ENCODE data around the gene NINJ1.

Gene NINJ1

DNA sequence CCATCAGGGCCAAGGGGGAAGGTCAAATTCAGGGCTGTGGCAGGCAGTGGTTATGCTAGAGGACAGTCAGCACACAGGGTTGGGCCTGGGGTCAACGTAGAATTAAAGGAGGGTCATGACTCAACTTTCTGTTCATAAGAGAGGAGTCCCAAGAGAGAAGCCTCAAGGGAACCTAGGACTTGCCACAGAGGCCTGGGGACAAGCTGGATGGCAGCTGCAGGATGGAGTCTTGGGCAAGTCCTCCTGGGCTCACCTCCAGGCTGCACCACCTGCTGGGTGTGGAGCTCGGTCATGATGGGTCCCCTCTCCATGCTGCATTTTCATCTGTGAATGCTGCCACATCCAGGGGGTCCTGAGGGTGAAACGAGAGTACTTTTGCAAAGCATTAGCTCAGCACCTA, 40.9 kb upstream of the NINJ1 start:
- Histone ChIP-seq H2BK12ac (ENCODE audit: low read length in 2 of 2) (no peak overlapping the region), H3K14ac (ENCODE audit: low read length in 2 of 2) (no peak overlapping the region), H3K27me3 (ENCODE audit: control insufficient read depth in 1 of 2, insufficient read depth in 1 of 2, low read length in 2 of 2) (peaks cover 40 to 45% of the 10 kb centered on the region in 2 experiments), H3K4me2 (ENCODE audit: low read length, poor library complexity, severe bottlenecking) (no peak overlapping the region), H3K9ac (ENCODE audit: low read length) (no peak overlapping the region), H3K79me1 (replicated peaks; ENCODE audit: low read length, poor library complexity, severe bottlenecking) (no peaks in the 10 kb centered on the region), H2BK15ac (ENCODE audit: low read depth, poor library complexity, severe bottlenecking) (no peak overlapping the region), H4K8ac (ENCODE audit: low read length) (no peak overlapping the region), H3K4ac (ENCODE audit: low read depth in 1 of 2, low read length in 2 of 2) (no peak overlapping the region), H2AFZ (ENCODE audit: low read depth, low read length) (no peak overlapping the region), H2BK5ac (ENCODE audit: low read depth, low read length, poor library complexity, severe bottlenecking) (no peak overlapping the region), H3K23ac (ENCODE audit: low read length in 2 of 2) (no peak overlapping the region), H3K27ac (ENCODE audit: low read length, poor library complexity, severe bottlenecking) (no peak overlapping the region), H3K4me1 (ENCODE audit: control insufficient read depth, insufficient read depth, low read depth, low read length) (no peaks in the 10 kb centered on the region), H3K4me3 (ENCODE audit: insufficient read depth in 1 of 2, low read depth in 1 of 2, low read length in 2 of 2) (no peak overlapping the region), H2BK120ac (ENCODE audit: low read depth, low read length) (no peak overlapping the region), H4K91ac (ENCODE audit: low read length) (no peak overlapping the region), H3K36me3 (ENCODE audit: control insufficient read depth in 1 of 2, insufficient read depth in 2 of 2, low read depth in 1 of 2, low read length in 2 of 2) (no peaks in the 10 kb centered on the region), H3K9me3 (ENCODE audit: control insufficient read depth, low read length) (no peaks in the 10 kb centered on the region), H2AK5ac (ENCODE audit: low read length, severe bottlenecking) (no peak overlapping the region), H3K18ac (ENCODE audit: low read depth in 1 of 2, low read length in 2 of 2) (no peak overlapping the region)
- 78% methylated on average over 3 of the region's 3 CpGs for WGBS
- no peak for DNase-seq

DNA sequence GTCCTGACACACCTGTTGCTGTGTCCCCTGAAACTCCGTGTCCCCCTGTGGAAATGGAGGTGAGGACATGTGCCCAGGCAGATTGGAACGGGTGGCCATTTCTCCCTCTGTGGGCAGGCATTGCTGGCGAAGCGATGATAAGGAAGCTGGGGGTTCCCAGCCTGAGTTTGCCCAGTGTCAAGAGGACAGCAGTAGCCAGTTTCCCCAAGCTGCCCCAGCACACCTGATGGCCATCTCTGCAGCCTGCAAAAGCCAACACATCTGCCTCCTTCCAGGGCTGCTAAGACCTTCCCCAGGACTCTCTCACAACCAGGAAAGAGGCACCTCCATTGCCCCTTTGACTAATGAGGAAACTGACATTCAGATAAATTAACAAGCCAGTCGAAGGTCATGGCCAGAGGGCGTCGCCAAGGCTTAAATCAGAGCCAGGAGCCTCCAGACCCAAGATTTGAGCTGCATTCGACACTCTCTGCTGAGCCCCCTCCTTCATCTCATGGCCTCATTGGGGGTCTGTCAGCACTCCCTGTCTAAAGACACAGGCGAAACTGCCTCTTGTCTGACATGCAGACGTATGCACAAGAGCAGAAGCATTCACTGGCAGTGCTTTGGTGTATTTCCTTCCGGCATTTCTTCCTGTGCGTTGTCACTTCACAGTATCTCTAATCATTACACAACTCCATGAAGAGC, 39.5 kb upstream of the NINJ1 start:
- Histone ChIP-seq H3K9ac (ENCODE audit: low read length) (no peak overlapping the region), H2BK5ac (ENCODE audit: low read depth, low read length, poor library complexity, severe bottlenecking) (no peak overlapping the region), H2BK120ac (ENCODE audit: low read depth, low read length) (no peak overlapping the region), H2AK5ac (ENCODE audit: low read length, severe bottlenecking) (no peak overlapping the region), H2BK15ac (ENCODE audit: low read depth, poor library complexity, severe bottlenecking) (no peak overlapping the region), H4K8ac (ENCODE audit: low read length) (no peak overlapping the region), H3K79me1 (replicated peaks; ENCODE audit: low read length, poor library complexity, severe bottlenecking) (no peaks in the 10 kb centered on the region), H3K23ac (ENCODE audit: low read length in 2 of 2) (no peak overlapping the region), H3K36me3 (ENCODE audit: control insufficient read depth in 1 of 2, insufficient read depth in 2 of 2, low read depth in 1 of 2, low read length in 2 of 2) (no peaks in the 10 kb centered on the region), H3K18ac (ENCODE audit: low read depth in 1 of 2, low read length in 2 of 2) (no peak overlapping the region), H3K14ac (ENCODE audit: low read length in 2 of 2) (no peak overlapping the region), H2BK12ac (ENCODE audit: low read length in 2 of 2) (no peak overlapping the region), H2AFZ (ENCODE audit: low read depth, low read length) (no peak overlapping the region), H3K27ac (ENCODE audit: low read length, poor library complexity, severe bottlenecking) (no peak overlapping the region), H3K4me3 (ENCODE audit: insufficient read depth in 1 of 2, low read depth in 1 of 2, low read length in 2 of 2) (no peak overlapping the region), H3K27me3 (ENCODE audit: control insufficient read depth in 1 of 2, insufficient read depth in 1 of 2, low read length in 2 of 2) (peaks cover 42 to 46% of the 10 kb centered on the region in 2 experiments), H3K4me2 (ENCODE audit: low read length, poor library complexity, severe bottlenecking) (no peak overlapping the region), H3K4me1 (ENCODE audit: control insufficient read depth, insufficient read depth, low read depth, low read length) (no peaks in the 10 kb centered on the region), H3K9me3 (ENCODE audit: control insufficient read depth, low read length) (no peaks in the 10 kb centered on the region), H3K4ac (ENCODE audit: low read depth in 1 of 2, low read length in 2 of 2) (no peak overlapping the region), H4K91ac (ENCODE audit: low read length) (no peak overlapping the region)
- WGBS, result 72% methylated on average over 12 of the region's 12 CpGs
- no peak for DNase-seq

DNA sequence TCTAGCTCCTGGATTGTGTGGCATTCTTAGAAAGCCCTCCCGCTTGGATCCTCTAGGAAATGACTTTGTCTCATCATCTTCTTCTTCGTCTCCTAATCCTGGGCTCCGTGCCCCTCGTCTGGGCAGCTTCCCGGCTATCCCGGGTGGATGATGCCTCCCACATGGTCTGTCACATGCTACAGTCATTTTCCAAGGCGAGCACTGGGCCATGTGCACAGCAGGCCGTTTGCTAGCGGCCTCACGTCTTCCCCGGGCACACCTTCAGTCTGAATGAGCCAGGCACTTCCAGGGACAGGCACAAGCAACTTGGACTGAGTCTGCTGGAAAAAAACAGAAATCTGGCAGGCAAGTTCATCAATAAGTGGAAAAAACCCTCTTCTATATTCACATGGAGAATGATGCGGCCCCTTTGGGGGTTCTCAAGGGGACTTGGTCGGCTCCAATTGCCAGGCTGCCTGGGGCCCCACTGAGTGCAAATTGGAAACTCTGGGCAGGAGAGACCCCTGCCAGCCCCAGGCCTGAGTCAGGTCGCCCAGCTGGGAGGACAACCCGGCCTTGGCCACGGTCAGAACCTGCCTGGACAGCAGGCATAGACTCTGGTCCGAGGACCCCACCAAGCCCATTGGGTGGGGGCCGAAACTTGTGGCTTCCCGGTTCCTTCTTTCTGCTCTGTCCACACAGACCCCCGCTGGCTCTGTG, 38.8 kb upstream of the NINJ1 start:
- Histone ChIP-seq H3K23ac (ENCODE audit: low read length in 2 of 2) (no peak overlapping the region), H2BK5ac (ENCODE audit: low read depth, low read length, poor library complexity, severe bottlenecking) (no peak overlapping the region), H3K4me3 (ENCODE audit: insufficient read depth in 1 of 2, low read depth in 1 of 2, low read length in 2 of 2) (no peak overlapping the region), H3K14ac (ENCODE audit: low read length in 2 of 2) (no peak overlapping the region), H3K9ac (ENCODE audit: low read length) (no peak overlapping the region), H3K4ac (ENCODE audit: low read depth in 1 of 2, low read length in 2 of 2) (no peak overlapping the region), H4K8ac (ENCODE audit: low read length) (no peak overlapping the region), H3K27ac (ENCODE audit: low read length, poor library complexity, severe bottlenecking) (no peak overlapping the region), H3K4me2 (ENCODE audit: low read length, poor library complexity, severe bottlenecking) (no peak overlapping the region), H3K27me3 (ENCODE audit: control insufficient read depth in 1 of 2, insufficient read depth in 1 of 2, low read length in 2 of 2) (peaks cover 40% of the 10 kb centered on the region in 2 experiments), H2AK5ac (ENCODE audit: low read length, severe bottlenecking) (no peak overlapping the region), H3K4me1 (ENCODE audit: control insufficient read depth, insufficient read depth, low read depth, low read length) (no peaks in the 10 kb centered on the region), H3K79me1 (replicated peaks; ENCODE audit: low read length, poor library complexity, severe bottlenecking) (no peaks in the 10 kb centered on the region), H2AFZ (ENCODE audit: low read depth, low read length) (no peak overlapping the region), H3K36me3 (ENCODE audit: control insufficient read depth in 1 of 2, insufficient read depth in 2 of 2, low read depth in 1 of 2, low read length in 2 of 2) (no peaks in the 10 kb centered on the region), H3K18ac (ENCODE audit: low read depth in 1 of 2, low read length in 2 of 2) (no peak overlapping the region), H3K9me3 (ENCODE audit: control insufficient read depth, low read length) (no peaks in the 10 kb centered on the region), H2BK120ac (ENCODE audit: low read depth, low read length) (no peak overlapping the region), H2BK15ac (ENCODE audit: low read depth, poor library complexity, severe bottlenecking) (no peak overlapping the region), H2BK12ac (ENCODE audit: low read length in 2 of 2) (no peak overlapping the region), H4K91ac (ENCODE audit: low read length) (no peak overlapping the region)
- WGBS, result 82% methylated on average over 20 of the region's 20 CpGs
- no peak for DNase-seq

DNA sequence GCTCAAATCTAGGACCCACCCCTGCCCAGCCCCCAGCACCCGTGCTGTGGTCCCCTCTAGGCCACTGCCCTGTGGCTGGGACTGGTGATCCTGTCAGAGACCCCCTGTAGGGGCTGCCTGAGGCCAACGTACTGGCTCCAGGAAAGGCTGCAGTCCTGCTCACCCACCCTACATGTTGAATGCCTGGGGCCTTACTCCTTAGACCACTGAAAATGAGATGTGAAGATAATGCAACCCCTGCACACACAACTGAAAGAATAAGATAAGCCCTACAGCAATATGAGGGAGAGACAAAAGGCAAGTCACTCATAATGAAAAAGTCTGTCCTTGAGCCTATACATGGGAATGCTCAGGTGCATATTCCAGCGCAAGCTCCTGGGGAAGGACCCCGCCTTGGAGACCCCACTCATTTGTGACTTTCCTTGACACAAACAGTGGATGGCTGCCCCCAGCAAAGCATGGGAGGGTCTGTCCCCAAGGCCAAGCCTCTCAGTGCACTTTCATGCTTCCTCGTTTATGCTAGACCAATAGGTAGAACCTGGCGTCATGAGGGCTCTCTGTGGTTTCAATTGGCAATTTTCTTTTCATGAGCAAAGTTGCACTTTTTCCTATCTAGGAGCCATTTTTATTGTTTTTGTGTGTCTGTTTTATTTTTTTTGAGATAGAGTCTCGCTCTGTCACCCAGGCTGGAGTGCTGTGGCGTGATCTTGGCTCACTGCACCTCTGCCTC, 37.4 kb upstream of the NINJ1 start:
- no peak overlapping the region for H2BK120ac ChIP-seq (ENCODE audit: low read depth, low read length)
- H2BK12ac ChIP-seq (ENCODE audit: low read length in 2 of 2), result no peak overlapping the region
- H3K4ac ChIP-seq (ENCODE audit: low read depth in 1 of 2, low read length in 2 of 2), result no peak overlapping the region
- no peak overlapping the region for H3K18ac ChIP-seq (ENCODE audit: low read depth in 1 of 2, low read length in 2 of 2)
- no peak overlapping the region for H3K9ac ChIP-seq (ENCODE audit: low read length)
- no peaks in the 10 kb centered on the region for H3K79me1 ChIP-seq (replicated peaks; ENCODE audit: low read length, poor library complexity, severe bottlenecking)
- 79% methylated on average over 8 of the region's 8 CpGs for WGBS
- no peak overlapping the region for H3K4me2 ChIP-seq (ENCODE audit: low read length, poor library complexity, severe bottlenecking)
- H3K14ac ChIP-seq (ENCODE audit: low read length in 2 of 2), result no peak overlapping the region
- H2AK5ac ChIP-seq (ENCODE audit: low read length, severe bottlenecking), result no peak overlapping the region
- no peak overlapping the region for H2BK15ac ChIP-seq (ENCODE audit: low read depth, poor library complexity, severe bottlenecking)
- H3K4me1 ChIP-seq (ENCODE audit: control insufficient read depth, insufficient read depth, low read depth, low read length), result no peaks in the 10 kb centered on the region
- no peak overlapping the region for H4K8ac ChIP-seq (ENCODE audit: low read length)
- no peaks in the 10 kb centered on the region for H3K9me3 ChIP-seq (ENCODE audit: control insufficient read depth, low read length)
- H4K91ac ChIP-seq (ENCODE audit: low read length), result no peak overlapping the region
- no peaks in the 10 kb centered on the region for H3K36me3 ChIP-seq (ENCODE audit: control insufficient read depth in 1 of 2, insufficient read depth in 2 of 2, low read depth in 1 of 2, low read length in 2 of 2)
- no peak overlapping the region for H3K4me3 ChIP-seq (ENCODE audit: insufficient read depth in 1 of 2, low read depth in 1 of 2, low read length in 2 of 2)
- no peak overlapping the region for H3K23ac ChIP-seq (ENCODE audit: low read length in 2 of 2)
- H3K27me3 ChIP-seq (ENCODE audit: control insufficient read depth in 1 of 2, insufficient read depth in 1 of 2, low read length in 2 of 2), result peaks cover 36 to 38% of the 10 kb centered on the region in 2 experiments
- no peak overlapping the region for H2AFZ ChIP-seq (ENCODE audit: low read depth, low read length)
- no peak overlapping the region for H2BK5ac ChIP-seq (ENCODE audit: low read depth, low read length, poor library complexity, severe bottlenecking)
- no peak for DNase-seq
- H3K27ac ChIP-seq (ENCODE audit: low read length, poor library complexity, severe bottlenecking), result no peak overlapping the region
